Forelimb muscle (tissue), 1 donor: ENCODE data around the gene SMARCD3. TPM values are rescaled to one million over a fixed set of nuclear protein-coding genes. Genes with fewer than 3 reads are reported as not detected.
A peak's percentile ranks its signal among the peaks of the same experiment; 100 is the strongest.

Source experiments
- DNase-seq: peaks from one replicate; pipeline ENCODE4 v3.0.0-alpha.2; 2013; ENCODE audit warnings: low read depth
- polyA plus RNA-seq: library from polyadenylated mRNA; unstranded; fragments of 120-200 nt; gene quantifications from one replicate; pipeline ENCODE4 v1.2.1, GENCODE V29; 2013; ENCODE audit not compliant: insufficient read length

Gene SMARCD3
- polyA plus RNA-seq, 1 donor = 169 TPM

DNA sequence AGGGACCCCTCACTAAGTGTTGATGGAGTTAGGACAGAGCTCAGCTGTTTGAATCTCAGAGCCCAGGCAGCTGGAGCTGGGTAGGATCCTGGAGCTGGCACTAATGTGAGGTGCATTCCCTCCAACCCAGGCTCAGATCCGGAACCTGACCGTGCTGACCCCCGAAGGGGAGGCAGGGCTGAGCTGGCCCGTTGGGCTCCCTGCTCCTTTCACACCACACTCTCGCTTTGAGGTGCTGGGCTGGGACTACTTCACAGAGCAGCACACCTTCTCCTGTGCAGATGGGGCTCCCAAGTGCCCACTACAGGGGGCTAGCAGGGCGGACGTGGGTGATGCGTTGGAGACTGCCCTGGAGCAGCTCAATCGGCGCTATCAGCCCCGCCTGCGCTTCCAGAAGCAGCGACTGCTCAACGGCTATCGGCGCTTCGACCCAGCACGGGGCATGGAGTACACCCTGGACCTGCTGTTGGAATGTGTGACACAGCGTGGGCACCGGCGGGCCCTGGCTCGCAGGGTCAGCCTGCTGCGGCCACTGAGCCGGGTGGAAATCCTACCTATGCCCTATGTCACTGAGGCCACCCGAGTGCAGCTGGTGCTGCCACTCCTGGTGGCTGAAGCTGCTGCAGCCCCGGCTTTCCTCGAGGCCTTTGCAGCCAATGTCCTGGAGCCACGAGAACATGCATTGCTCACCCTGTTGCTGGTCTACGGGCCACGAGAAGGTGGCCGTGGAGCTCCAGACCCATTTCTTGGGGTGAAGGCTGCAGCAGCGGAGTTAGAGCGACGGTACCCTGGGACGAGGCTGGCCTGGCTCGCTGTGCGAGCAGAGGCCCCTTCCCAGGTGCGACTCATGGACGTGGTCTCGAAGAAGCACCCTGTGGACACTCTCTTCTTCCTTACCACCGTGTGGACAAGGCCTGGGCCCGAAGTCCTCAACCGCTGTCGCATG is 11.0 kb downstream of the SMARCD3 start:
- DNase-seq = no peak

- no peak for DNase-seq
These were observed 12.1 kb downstream of the SMARCD3 start for GRCh38 chr7:151236406-151236805.

- DNase-seq = no peak
These were observed 13.3 kb downstream of the SMARCD3 start for GRCh38 chr7:151235091-151235787.

- DNase-seq = no peak
These were observed 14.7 kb downstream of the SMARCD3 start for GRCh38 chr7:151233804-151234203.

- DNase-seq = no peak
These were observed 15.4 kb downstream of the SMARCD3 start for GRCh38 chr7:151232917-151233701.

DNA sequence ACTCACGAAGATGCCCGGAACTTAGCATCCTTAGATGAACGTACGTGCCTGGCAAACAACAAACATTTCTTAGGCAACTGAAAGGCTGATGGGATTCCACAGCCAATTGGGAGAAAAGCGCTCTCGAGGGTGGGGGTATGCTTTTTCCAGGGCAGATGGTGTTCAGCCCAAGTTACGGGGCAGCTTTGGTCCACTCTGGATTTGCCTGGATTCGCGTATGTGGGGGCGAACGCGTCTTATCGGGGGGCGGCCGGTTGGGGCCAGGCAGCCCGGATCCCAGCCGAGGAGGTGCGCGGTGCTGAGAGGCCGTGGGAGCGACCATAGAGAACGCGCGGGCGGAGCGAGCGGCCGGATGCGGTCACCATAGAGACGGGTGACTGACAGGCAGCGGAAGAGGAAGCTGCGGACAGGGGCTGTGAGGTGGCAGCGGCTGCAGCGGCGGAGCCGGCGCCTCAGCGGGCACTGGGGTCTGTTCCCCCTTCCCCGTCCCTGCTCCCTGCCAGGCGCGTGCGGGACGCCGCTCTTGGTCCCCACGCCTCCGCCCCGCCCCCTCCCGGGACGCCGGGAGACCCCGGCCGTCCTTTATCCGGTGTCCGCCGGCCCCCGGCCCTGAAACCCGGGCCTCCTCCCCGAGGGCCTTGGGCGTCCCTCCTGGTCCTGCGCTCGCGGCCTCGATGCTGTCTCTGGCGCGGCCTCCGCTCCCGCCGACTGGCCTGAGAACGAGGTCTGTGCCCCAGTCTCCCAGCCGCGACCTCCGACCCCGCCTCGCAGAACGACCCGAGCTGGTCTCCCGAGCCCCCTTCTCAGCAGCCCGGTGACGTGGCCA is 16.2 kb downstream of the SMARCD3 start, which contains the start of gene CHPF2:
TSS of gene CHPF2 (plus strand) at position 393 of the 826 bp plus-strand sequence. CDS start 1,529 bp downstream, outside the sequence.
- DNase-seq = no peak

DNA sequence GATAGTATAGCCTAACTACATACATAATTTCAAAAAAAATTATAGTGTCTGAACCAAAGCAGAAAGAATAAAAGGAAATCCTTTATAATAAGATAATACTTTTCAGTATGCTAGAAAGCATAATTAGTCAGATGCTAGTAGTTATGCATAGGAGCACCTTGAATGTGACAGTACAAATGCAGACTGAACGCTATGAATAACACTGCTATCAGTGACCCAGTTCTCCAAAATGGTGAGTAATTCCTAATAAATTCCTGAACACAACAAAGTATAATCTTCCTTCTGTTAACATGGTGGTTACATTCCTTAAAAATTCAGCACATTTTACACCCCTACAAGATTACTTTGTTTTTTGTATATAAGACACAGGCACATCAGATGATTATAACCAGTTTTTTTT is 17.4 kb downstream of the SMARCD3 start:
- no peak for DNase-seq

DNA sequence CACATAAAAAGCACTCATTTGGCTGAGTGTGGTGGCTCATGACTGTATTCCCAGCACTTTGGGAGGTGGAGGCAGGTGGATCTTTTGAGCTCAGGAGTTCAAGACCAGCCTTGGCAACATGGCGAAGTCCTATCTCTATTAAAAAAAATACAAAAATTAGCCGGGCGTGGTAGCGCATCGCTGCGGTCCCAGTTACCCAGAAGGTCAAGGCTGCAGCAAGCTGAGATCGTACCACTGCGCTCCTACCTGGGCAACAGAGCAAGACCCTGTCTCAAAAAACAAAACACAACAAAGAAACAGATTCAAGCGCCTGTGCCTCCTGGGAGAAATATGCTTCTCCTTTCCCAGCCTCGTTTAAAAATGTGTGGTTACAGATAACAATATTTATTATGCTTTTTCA is 19.2 kb downstream of the SMARCD3 start:
- no peak for DNase-seq

- no peak for DNase-seq
These were observed 20.2 kb downstream of the SMARCD3 start for GRCh38 chr7:151228024-151228866.

DNA sequence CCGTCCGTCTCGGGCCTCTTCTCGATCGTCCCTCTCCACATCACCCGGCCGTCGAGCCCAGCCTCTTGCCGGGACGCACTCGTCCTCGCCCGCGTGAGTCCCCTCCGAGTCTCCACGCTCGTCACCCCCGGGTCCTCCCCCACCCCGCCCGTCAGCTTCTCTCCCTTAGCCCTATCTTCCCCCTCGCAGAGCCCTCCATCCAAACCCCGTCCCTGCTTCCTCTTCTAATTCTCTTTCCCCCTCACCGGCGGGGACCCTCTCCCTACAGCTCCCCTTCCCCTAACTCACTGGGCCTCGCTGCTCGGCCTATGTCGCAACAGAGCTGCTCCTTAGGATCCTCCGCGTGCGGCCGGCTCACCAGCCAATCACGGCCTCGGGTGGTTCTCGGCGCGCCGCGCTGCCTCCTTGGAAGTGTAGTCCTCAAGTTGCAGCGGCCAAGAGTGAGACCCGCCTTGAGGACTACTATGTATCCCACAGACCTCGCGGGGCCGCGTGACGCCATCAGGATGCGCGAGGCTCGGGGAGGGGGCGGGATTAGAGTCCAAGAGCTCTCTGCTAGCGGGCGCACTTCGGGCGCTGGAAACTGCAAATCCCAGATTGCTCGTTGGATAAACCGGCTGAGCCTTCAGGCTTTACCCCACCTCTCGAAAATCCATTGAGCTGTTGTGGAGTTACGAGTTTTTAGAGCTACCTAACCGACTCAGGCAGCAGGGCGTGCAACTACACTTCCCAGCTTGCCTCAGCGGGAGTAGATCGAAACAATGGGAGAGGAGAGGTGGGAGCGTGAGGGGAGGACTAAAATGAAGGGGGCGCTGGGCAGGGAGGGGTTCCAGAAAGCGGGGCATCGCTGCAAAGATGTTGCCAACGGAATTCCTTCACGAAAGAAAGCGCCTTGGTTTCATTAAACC is 21.4 kb downstream of the SMARCD3 start, which contains the start of gene ABCF2:
TSS of gene ABCF2 (minus strand) at position 331 of the 908 bp plus-strand sequence. CDS start 747 bp downstream, outside the sequence.
- peak; percentile 93 for DNase-seq

DNA sequence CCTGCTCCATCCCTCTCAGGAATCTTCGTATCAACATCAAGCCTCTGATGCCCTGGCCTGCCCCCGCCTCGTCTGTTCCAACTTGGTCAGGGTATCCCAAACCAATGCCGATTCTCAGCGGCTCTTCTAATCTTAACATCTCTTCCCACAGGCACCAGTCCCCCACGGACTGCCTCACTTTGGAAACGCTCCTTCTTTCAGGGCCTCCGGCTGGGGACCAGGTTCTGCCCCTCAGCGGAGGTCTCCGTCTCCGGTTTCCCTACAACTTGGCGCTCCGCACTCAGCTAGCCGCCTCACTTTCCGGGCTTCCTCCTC is 22.0 kb downstream of the SMARCD3 start:
- DNase-seq = no peak

GRCh38 chr7:151225948-151226510 is 22.5 kb downstream of the SMARCD3 start:
- no peak for DNase-seq

DNA sequence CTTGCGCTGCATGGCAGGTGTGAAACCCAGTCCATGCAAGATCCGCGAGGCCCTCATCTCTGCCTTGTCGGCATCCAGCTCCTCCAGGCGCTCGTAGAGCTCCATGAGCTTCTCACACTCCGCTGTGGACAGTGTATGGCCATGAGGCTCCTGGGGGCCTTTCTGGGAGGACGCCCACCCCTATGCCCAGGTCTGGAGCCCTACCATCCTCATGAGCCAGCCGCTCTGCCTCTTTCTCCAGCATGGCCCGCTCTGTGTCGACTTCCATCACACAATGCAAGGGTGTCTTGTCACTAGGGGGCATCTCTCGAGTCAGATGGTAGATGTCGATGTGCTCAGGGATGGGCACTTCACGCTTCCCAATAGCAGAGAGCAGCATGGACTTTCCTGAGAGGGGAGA is 24.8 kb downstream of the SMARCD3 start:
- no peak for DNase-seq

- no peak for DNase-seq
These were observed 30.3 kb downstream of the SMARCD3 start for GRCh38 chr7:151218170-151218569.

GRCh38 chr7:151215396-151215795 is 33.1 kb downstream of the SMARCD3 start:
- DNase-seq = no peak

GRCh38 chr7:151213826-151214225 is 34.7 kb downstream of the SMARCD3 start:
- no peak for DNase-seq

GRCh38 chr7:151212626-151213025 is 35.9 kb downstream of the SMARCD3 start:
- no peak for DNase-seq

DNA sequence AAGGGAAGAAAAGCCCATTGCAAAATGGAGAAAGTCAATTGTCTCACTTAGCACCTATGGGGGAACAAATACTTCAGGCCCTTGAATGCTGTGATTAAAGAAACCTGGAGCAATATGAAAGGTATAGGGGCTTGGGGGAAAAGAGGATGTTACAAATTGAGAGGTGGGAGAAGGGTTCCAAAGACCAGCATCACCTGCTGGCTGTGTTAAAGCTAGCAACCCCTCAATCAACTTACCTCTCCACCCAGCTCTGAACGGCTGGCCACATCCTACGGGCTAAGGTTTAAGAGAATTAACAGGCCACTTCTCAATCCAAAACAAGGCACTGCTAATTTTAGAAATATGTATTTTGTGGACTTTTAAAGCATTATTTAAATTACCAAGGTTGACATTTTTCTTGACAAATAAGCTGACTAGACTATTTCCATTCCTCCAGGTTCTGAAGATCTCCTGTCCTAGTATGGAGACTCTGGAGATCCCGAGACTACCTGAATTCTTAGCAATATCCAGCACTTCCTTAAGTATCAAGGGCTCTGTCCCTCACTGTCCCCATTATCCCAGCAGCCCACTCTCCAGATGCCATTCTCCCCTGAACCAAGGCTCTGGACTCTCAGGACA is 37.2 kb downstream of the SMARCD3 start:
- no peak for DNase-seq
